ENCODE measurements around the gene SLC41A3. TPM values are rescaled to one million over a fixed set of nuclear protein-coding genes. Genes with fewer than 3 reads are reported as not detected.

The SLC41A3 gene
- total RNA-seq, 1 experiment from 2014 or later: 32.7 TPM

DNA sequence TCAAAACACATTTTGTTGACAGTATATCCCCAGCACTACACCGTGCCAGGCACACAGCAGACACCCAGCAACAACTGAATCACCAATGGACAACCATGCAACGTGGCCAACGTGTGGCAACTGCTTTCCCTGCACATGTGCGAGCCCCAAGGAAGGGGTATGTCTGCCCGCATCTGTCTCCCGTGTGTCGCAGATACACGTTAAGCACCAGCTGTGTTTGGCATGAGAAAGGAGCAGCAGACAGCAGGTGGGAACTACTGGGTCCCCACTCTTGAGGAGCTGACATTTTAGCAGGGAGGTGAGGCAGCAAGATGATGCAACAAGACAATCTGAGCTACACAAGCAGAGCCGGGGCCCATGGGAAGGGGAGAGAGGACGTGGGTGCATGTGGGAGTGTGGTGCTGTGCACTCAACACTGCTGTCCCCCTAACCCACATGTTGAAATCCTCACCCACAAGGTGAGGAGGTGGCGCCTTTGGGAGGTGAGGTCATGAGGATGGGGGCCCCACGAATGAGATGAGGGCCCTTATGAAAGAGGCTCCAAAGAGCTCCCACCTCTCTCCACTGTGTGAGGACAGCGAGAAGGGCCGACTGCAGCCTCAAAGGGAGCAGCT is 58.7 kb downstream of the SLC41A3 start:
- Histone ChIP-seq H3K27me3 (replicated peaks) (no peaks in the 10 kb centered on the region), H3K36me3 (no peaks in the 10 kb centered on the region), H3K4me1 (replicated peaks) (no peaks in the 10 kb centered on the region), H3K4me3 (no peak overlapping the region), H3K9me3 (replicated peaks) (peaks cover 6% of the 10 kb centered on the region; the same call in 1 of the 2 replicates), H3K27ac (no peak overlapping the region)
- peak in 1 of 2 experiments; percentile 11 for DNase-seq (ENCODE audit: low read depth in 1 of 2, low spot score in 2 of 2)

DNA sequence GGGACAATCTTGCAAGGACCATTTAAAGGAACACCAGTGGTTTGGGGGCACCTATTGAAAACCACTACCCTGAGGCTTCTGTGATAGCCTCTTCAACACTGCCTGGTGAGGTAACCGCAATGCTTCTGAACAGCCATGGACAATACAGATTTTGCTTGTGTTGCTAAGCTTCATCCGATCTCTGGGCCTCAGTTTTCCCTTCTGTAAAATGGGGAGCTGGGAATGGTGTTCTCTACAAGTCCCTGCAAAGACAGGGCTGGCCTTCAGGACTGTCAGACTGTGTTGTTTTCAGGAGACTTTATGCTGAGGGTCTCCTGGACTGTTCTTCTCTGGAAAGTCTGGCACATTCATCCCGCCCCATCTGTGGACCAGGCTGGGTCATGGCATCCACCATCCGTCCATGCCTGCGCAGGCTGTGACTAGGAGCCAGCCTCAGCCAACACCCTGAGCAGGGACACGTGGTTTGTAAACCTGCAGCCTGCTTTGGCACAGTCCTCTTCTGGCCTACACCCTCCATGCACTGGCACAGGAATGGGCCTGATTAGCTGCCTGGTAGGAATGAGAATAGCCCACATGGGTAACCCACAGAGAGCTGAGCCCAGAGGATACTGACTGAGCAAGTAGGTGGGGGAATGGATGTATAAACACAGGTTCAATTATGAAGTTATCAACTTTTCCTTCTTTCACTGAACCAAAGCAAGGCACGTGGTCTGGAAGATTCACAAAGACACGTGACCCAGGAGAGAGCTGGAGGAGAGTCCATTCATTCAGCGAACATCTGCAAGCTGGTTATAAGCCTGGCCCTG is 59.7 kb downstream of the SLC41A3 start:
- Histone ChIP-seq H3K36me3 (no peaks in the 10 kb centered on the region), H3K9me3 (replicated peaks) (peaks cover 6% of the 10 kb centered on the region; the same call in 1 of the 2 replicates), H3K27ac (no peak overlapping the region), H3K4me3 (no peak overlapping the region), H3K27me3 (replicated peaks) (no peaks in the 10 kb centered on the region), H3K4me1 (replicated peaks) (no peaks in the 10 kb centered on the region)
- DNase-seq (ENCODE audit: low read depth in 1 of 2, low spot score in 2 of 2): peak in 1 of 2 experiments; percentile 25

DNA sequence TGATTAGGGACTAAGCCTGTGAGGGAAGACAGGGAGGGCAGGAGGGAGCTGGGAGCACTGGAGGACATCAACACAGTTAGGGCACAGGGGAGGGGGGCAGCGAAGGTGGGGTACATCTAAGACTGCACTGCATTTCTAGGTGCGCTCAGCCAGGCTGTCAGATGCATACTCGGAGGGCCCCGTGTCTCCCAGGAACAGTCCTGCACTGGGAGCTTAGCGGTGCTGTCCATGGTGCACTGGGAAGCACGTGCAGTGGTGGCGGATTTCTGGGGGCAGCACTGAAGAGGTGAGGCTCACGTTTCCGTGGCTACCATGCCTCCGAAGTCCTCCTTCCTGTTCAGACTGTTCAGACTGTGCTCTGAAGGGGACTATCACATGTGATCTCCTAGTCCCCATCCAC is 60.5 kb downstream of the SLC41A3 start:
- no peaks in the 10 kb centered on the region for H3K4me1 ChIP-seq (replicated peaks)
- H3K4me3 ChIP-seq: no peak overlapping the region

DNA sequence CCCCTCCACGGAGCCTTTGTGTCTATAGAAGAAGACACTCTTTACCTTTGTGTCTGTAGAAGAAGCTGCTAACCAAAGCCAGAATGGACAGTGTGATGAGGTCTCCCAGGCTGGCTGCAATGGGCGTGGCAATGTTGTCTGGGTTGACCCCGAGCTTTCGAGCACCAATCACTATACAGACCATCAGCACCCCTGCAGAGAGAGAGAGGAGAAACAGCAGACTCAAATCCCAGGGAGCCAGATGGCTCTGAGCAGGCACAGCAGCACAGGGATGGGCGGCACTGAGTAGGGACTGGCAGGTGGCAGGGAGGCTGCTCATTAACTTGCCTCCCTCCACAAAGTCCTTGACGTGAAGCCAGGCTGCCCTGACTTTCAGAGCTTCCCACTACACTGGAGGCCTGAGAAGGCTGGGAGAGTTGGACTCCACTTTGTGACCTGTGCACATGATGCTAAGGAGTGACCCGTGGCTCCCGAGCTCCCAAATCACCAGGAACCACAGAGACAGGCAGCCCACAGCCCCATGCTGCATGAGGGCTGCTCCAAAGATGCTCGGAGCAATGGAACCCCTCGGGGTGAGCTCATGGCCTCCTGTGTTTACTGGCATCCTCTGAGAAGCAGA is 61.1 kb downstream of the SLC41A3 start:
- Histone ChIP-seq H3K9me3 (replicated peaks) (peaks cover 1% of the 10 kb centered on the region; the same call in 1 of the 2 replicates), H3K36me3 (no peaks in the 10 kb centered on the region), H3K4me3 (no peak overlapping the region), H3K27me3 (replicated peaks) (no peaks in the 10 kb centered on the region), H3K27ac (no peak overlapping the region), H3K4me1 (replicated peaks) (no peaks in the 10 kb centered on the region)
- peak in 1 of 2 experiments; percentile 5 for DNase-seq (ENCODE audit: low read depth in 1 of 2, low spot score in 2 of 2)

More for the DNA sequence above, 60.5 kb downstream of the SLC41A3 start:
- H3K27me3 ChIP-seq (replicated peaks): no peaks in the 10 kb centered on the region
- H3K27ac ChIP-seq: no peak overlapping the region
- DNase-seq (ENCODE audit: low read depth in 1 of 2, low spot score in 2 of 2): peak in 1 of 2 experiments; percentile 28
- H3K36me3 ChIP-seq: no peaks in the 10 kb centered on the region
- peaks cover 6% of the 10 kb centered on the region; the same call in 1 of the 2 replicates for H3K9me3 ChIP-seq (replicated peaks)

DNA sequence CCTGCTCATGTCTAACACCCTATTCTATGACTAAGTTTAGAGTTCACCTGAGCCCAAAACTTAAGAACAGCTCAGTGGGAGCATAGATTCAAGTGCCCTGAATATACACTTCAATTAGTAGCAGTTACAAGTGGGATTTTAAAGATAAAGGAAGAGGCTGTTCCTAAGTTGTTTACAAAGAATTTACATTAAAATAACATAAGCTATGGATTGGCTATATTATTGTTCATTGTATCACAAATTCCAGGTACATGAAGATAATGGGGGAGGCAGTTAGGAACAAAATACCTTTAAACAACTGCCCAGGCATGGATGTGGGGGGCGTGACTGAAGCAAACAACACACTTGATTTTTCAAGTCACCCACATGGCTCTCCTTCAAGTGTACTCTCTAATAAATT is 62.2 kb downstream of the SLC41A3 start:
- Histone ChIP-seq H3K27me3 (replicated peaks) (no peaks in the 10 kb centered on the region), H3K9me3 (replicated peaks) (no peaks in the 10 kb centered on the region), H3K36me3 (no peaks in the 10 kb centered on the region), H3K4me3 (no peak overlapping the region), H3K27ac (no peak overlapping the region), H3K4me1 (replicated peaks) (no peaks in the 10 kb centered on the region)
- no peak for DNase-seq (ENCODE audit: low read depth in 1 of 2, low spot score in 2 of 2)

DNA sequence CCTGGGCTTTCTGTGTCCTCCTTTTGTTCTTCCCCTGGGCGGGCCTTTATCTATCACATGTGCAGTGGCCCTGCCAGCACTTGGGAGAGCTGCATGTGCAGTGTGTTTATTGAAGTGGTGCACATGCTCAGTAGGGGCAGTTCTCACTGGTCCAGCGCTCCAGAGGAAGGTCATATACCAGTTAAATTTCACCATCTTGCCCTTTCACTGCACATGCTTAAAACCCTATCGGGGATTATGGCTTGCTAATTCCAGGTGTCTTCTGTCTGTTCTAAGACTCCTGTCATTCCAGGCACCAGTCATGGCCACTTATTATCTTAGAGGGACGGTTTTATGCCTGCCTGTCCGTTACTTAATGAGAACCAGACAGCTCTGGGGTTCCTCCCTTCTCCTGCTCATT is 62.7 kb downstream of the SLC41A3 start:
- Histone ChIP-seq H3K4me3 (no peak overlapping the region), H3K27ac (no peak overlapping the region), H3K27me3 (replicated peaks) (no peaks in the 10 kb centered on the region), H3K36me3 (no peaks in the 10 kb centered on the region), H3K9me3 (replicated peaks) (no peaks in the 10 kb centered on the region), H3K4me1 (replicated peaks) (no peaks in the 10 kb centered on the region)
- peak in 1 of 2 experiments; percentile 9 for DNase-seq (ENCODE audit: low read depth in 1 of 2, low spot score in 2 of 2)

DNA sequence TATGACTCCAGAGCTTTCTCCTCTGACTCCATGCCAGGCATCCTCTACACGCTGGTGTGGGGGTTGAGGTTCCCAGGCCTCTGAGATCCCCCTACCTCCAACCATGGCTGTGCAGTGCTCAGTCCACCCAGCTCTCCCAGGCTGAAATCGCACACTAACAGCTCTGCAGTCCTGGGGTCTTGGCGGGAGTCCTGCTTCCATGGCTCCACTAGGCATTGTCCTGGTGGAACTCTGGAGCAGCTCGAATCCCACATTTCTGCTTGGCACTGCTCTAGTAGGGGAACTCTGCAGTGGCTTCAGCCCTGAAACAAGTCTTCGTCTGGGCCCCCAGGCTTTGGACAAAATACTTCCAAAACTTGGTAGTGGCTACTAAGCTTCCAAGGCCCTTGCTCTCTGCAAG is 64.2 kb downstream of the SLC41A3 start:
- no peaks in the 10 kb centered on the region for H3K9me3 ChIP-seq (replicated peaks)
- H3K36me3 ChIP-seq: no peaks in the 10 kb centered on the region
- peak in 1 of 2 experiments; percentile 25 for DNase-seq (ENCODE audit: low read depth in 1 of 2, low spot score in 2 of 2)
- no peak overlapping the region for H3K27ac ChIP-seq
- H3K4me3 ChIP-seq: no peak overlapping the region
- H3K27me3 ChIP-seq (replicated peaks): no peaks in the 10 kb centered on the region
- peaks cover under 1% of the 10 kb centered on the region; the same call in 1 of the 2 replicates for H3K4me1 ChIP-seq (replicated peaks)

DNA sequence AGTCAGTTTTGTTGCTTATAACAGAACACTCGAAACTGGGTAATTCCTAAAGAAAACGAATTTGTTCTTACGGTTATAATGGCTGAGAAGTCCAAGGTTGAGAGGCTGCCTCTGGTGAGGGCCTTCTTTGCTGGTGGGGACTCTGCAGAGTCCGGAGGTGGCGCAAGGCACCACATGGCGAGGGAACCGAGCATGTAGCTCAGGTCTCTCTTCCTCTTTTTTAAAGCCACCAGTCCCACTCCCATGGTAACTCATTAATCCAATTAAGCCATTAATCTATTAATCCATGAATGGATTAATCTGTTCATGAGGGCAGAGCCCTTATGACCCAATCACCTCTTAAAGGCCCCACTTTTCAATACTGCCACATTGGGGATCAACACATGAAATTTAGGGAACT is 64.9 kb downstream of the SLC41A3 start:
- peaks cover 7% of the 10 kb centered on the region for H3K4me1 ChIP-seq (replicated peaks)
- H3K36me3 ChIP-seq: no peaks in the 10 kb centered on the region
- H3K27ac ChIP-seq: no peak overlapping the region
- H3K9me3 ChIP-seq (replicated peaks): no peaks in the 10 kb centered on the region
- H3K27me3 ChIP-seq (replicated peaks): no peaks in the 10 kb centered on the region
- no peak overlapping the region for H3K4me3 ChIP-seq
- DNase-seq (ENCODE audit: low read depth in 1 of 2, low spot score in 2 of 2): no peak

DNA sequence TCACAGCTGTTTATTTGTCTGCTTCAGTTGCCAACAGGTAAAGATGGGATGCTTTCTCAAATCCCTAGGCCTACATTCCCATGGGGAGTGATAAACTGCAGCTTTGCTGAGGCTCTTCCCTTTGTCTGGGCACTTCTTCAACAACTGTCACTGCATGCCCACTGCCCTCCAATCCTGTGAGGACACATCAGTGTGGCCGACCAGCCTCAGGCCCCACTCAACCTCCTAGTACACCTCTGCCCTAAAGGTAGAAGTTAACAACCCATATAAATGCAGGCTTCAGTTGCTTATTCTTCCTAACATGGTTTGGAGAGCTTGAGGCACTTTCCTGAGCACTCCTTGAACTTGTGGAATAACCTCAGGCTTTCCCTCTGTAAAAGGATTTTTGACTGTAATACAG is 65.4 kb downstream of the SLC41A3 start:
- Histone ChIP-seq H3K36me3 (no peaks in the 10 kb centered on the region), H3K4me1 (replicated peaks) (peaks cover 12% of the 10 kb centered on the region), H3K4me3 (no peak overlapping the region), H3K9me3 (replicated peaks) (no peaks in the 10 kb centered on the region), H3K27ac (no peak overlapping the region), H3K27me3 (replicated peaks) (no peaks in the 10 kb centered on the region)
- DNase-seq (ENCODE audit: low read depth in 1 of 2, low spot score in 2 of 2): no peak

DNA sequence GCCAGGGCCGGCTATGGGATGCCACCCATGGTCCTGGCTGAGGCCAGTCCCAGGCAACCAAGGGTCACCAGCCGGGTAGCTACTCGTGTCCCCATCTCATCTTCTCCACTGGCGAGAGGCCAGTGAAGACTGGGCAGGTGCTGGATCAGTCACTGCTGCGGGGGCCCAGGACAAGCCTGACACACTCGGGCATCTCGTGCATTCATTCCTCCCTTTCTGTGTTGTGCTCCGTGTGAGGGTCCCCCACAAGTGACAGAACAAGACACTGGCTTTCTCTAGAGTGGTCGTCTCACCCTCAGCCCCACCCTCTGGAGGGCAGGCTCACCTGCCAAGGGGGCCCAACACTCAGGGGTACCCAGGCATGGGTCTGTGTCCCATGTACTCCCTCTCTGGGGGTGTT is 66.6 kb downstream of the SLC41A3 start:
- Histone ChIP-seq H3K4me3 (no peak overlapping the region), H3K27me3 (replicated peaks) (no peaks in the 10 kb centered on the region), H3K36me3 (no peaks in the 10 kb centered on the region; the same call in 1 of the 2 replicates), H3K27ac (no peak overlapping the region), H3K4me1 (replicated peaks) (peaks cover 13% of the 10 kb centered on the region), H3K9me3 (replicated peaks) (no peaks in the 10 kb centered on the region)
- no peak for DNase-seq (ENCODE audit: low read depth in 1 of 2, low spot score in 2 of 2)

DNA sequence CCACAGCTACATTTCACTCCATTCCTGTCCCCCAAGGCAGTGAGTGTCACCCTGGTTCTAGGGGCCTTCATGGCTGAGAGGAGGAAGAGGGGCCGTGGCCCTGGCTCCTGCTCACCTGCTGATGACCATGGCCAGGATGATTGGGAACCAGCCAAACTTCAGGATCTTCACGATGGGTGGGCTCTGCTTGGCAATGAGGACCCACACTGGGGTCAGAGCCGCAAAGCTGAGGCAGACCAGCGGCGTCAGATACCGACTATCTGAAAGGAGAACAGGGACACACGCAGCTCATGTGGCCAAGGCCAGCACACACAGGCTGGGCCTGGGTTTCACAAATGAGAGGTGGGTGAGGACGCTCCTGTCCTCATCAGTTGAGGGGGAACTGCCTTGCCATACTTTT is 67.3 kb downstream of the SLC41A3 start:
- Histone ChIP-seq H3K27ac (no peak overlapping the region), H3K27me3 (replicated peaks) (no peaks in the 10 kb centered on the region), H3K4me1 (replicated peaks) (peaks cover 13% of the 10 kb centered on the region), H3K9me3 (replicated peaks) (no peaks in the 10 kb centered on the region), H3K4me3 (no peak overlapping the region), H3K36me3 (no peaks in the 10 kb centered on the region; the same call in 1 of the 2 replicates)
- no peak for DNase-seq (ENCODE audit: low read depth in 1 of 2, low spot score in 2 of 2)

DNA sequence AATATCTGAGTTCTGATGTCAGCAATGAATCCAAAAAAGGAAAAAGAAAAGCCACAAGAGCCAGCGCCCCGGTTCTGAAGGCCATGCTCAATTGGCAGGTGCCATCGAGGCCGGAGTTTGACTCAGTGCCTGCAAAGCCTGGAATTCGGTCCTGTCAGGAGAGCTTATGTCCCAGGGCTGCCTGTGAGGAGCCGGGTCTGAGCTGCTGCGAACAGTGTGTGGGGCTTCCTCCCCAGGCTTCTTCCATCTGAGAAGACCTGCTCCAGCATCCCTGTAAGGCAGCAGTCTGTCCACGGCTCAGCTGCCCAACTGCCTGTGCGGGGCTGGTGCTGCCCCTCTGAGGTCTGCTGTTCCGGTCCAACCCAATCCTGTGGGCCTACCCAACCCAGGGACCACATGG is 68.8 kb downstream of the SLC41A3 start:
- Histone ChIP-seq H3K9me3 (replicated peaks) (no peaks in the 10 kb centered on the region), H3K4me3 (no peak overlapping the region), H3K27ac (no peak overlapping the region), H3K36me3 (no peaks in the 10 kb centered on the region; the same call in 1 of the 2 replicates), H3K4me1 (replicated peaks) (peaks cover 13% of the 10 kb centered on the region), H3K27me3 (replicated peaks) (no peaks in the 10 kb centered on the region)
- no peak for DNase-seq (ENCODE audit: low read depth in 1 of 2, low spot score in 2 of 2)

DNA sequence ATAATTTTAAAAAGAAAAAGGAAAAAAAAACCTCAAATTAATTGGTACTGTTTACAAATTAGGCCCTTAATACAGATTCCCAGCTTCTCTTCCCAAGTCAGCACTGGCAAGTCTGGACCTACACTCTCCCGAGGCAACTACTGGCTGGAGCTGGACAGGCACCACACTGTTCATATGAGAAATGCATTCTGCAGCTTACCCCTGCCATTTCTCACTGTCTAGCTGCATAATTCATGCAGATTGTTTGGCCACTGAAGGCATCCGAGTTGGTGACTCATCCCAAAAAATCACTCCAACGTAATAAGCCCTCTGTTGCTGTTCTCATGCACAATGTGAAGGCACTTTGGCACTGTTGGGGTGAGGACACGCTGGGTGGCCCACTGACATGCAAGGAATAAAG is 69.7 kb downstream of the SLC41A3 start:
- H3K4me3 ChIP-seq: no peak overlapping the region
- H3K9me3 ChIP-seq (replicated peaks): no peaks in the 10 kb centered on the region
- DNase-seq (ENCODE audit: low read depth in 1 of 2, low spot score in 2 of 2): peak in 1 of 2 experiments; percentile 37
- peaks cover 13% of the 10 kb centered on the region for H3K4me1 ChIP-seq (replicated peaks)
- H3K36me3 ChIP-seq: no peaks in the 10 kb centered on the region; the same call in 1 of the 2 replicates
- no peaks in the 10 kb centered on the region for H3K27me3 ChIP-seq (replicated peaks)
- H3K27ac ChIP-seq: no peak overlapping the region

DNA sequence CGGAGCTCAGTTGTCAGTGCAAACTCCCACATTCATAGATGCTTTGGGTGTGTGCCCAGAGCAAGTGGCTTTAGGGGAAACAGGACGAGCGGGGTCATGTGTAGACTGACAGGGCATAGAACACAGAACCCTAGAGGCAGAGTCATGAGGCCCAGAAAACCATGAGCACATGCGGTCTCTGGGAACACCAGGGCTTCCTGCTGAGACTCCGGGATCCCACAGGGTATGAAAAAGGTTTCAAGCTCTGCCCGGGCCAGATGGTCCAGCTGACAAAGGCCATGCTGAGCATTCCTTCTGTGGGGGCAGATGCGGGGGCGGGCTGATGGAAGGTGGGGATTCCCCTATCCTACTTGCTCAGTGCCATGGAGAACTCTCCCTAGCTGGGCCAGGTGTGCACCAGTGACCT is 70.2 kb downstream of the SLC41A3 start:
- no peaks in the 10 kb centered on the region for H3K27me3 ChIP-seq (replicated peaks)
- H3K9me3 ChIP-seq (replicated peaks): no peaks in the 10 kb centered on the region
- peaks cover 13% of the 10 kb centered on the region for H3K4me1 ChIP-seq (replicated peaks)
- no peak overlapping the region for H3K27ac ChIP-seq
- no peak overlapping the region for H3K4me3 ChIP-seq
- H3K36me3 ChIP-seq: no peaks in the 10 kb centered on the region; the same call in 1 of the 2 replicates
- DNase-seq (ENCODE audit: low read depth in 1 of 2, low spot score in 2 of 2): no peak
